SHP77 (cell line): ENCODE data around the gene PLXNC1.

Experiments
- DNase-seq, 2 experiments: peaks; one replicate each; lab custom pipeline; 2025; lab: John Stamatoyannopoulos, UW

Gene PLXNC1

DNA sequence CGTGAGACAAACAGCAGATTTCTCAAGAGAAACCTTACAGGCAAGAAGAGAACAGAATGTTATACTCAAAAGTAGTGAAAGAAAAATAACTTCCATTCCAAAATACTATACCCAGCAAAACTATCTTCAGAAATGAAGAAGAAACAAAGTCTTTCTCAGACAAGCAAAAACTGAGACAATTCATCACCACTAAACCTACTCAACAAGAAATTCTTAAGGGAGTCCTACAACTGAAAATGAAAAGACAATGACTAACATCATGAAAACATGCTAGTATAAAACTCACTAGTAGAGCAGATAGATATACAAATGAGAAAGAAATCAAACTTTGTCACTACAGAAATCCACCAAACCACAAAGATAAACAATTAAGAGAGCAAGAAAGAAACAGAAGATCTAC lies 204.8 kb downstream of the PLXNC1 start:
- DNase-seq: no peak
